GM18870 (cell line): ENCODE measurements around the gene MCC.

Experiments
- ATAC-seq: cut with Tn5 transposase; IDR thresholded peaks from one replicate; pipeline ENCODE4 v1.9.1; 2021; ENCODE audit warnings: moderate library complexity; ENCODE audit not compliant: unreplicated experiment

Gene MCC

DNA sequence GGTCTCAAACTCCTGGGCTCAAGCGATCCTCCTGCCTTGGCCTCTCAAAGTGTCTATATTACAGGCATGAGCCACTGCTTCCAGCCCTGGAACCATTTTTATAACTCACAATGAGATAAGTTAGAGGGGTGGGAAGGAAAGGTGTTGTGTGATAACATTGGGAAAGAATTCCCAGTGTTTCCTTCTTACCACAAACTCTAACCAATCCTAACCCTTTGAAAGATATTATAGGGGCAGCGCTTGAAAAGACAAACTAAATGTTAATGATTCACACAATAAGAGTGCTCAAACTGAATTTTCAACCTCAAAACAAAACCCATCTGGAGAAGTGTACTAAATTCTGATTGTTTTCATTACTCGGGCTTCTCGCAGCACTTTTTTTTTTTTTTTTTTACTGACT, 163.2 kb downstream of the MCC start:
- ATAC-seq = no peak

DNA sequence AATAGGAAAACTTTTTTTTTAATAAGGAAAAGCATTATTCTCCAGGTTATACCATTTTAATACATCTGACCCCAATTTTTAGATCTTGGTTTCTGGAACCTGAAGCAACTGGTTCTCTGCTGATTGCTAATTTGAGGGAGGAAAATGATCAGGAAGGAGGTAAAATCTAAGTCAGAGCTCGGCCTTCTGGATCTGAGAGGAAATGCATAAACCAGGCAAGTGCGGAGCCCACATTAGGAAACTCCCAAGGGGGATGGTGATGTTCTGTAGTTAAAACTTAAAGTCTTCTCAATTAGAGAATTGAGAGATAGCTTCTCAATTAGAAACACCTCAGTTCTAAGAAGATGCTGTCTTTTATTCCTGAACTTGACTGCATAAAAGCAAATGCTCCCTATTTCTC, 167.0 kb downstream of the MCC start:
- ATAC-seq = no peak

GRCh38 chr5:113320273-113320780, 167.9 kb downstream of the MCC start:
- peak; percentile 85 for ATAC-seq

- no peak for ATAC-seq
These were observed 168.8 kb downstream of the MCC start for GRCh38 chr5:113319256-113320053.

- ATAC-seq = no peak
These were observed 170.6 kb downstream of the MCC start for GRCh38 chr5:113317636-113318035.

DNA sequence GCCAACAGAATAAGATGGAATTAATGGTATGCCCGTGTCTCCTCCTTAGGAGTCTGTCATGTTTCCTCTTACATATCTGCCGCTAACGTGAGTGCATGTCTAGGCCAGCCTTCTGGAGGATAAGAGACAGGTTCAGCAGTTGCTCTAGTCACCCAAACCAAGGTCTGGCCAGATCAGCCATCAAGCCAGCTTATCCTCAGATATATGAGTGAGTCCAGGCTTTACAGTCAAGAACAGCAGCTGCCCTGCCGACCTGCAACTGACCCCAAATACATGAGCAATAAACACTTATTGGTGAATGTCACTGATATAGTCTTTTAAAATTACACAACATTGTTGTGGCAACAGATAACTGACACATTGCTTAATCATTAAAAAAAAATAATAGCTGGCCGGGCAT, 177.0 kb downstream of the MCC start:
- ATAC-seq = no peak

GRCh38 chr5:113302120-113302519, 186.1 kb downstream of the MCC start:
- ATAC-seq = no peak

DNA sequence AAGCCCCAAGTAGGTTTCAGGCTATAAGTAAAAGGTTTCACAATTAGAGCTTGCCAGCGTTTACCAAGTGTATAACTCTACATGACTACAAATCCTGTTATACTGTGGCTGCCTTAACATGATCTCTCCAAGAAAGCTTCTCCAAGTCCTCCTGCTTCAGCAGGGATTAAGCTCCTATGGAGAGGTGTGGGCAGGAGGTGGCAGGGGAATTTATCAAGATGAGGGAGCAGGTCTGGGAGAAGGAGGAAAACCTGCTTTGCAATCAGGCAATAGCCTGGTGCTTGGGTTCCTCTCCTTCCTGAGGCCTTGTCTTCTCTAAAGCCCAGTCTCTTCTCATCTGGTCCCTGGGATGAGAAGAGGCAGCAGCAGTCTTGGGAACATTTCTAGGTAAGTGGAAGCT, 188.7 kb downstream of the MCC start:
- ATAC-seq = no peak

GRCh38 chr5:113296676-113297075, 191.6 kb downstream of the MCC start:
- ATAC-seq = no peak

DNA sequence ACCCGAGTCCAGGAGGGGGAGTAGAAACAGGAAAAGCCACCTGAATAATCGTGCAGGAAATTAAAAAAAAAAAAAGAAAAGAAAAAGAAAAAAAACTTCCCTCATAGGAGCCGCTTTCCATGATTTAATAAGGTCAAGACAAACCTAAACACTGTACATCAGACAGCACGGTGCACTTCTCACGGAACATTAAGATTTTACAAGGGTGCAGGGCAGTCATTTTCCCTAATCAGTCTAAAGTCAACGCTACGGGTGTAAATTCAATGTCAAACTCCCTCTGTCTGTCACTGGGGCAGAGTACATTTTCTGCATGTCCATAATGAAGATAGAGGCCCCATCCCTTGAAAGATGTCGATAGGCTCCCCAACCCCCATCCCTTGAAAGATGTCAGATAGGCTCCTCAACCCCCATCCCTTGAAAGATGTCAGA, 193.1 kb downstream of the MCC start:
- no peak for ATAC-seq

DNA sequence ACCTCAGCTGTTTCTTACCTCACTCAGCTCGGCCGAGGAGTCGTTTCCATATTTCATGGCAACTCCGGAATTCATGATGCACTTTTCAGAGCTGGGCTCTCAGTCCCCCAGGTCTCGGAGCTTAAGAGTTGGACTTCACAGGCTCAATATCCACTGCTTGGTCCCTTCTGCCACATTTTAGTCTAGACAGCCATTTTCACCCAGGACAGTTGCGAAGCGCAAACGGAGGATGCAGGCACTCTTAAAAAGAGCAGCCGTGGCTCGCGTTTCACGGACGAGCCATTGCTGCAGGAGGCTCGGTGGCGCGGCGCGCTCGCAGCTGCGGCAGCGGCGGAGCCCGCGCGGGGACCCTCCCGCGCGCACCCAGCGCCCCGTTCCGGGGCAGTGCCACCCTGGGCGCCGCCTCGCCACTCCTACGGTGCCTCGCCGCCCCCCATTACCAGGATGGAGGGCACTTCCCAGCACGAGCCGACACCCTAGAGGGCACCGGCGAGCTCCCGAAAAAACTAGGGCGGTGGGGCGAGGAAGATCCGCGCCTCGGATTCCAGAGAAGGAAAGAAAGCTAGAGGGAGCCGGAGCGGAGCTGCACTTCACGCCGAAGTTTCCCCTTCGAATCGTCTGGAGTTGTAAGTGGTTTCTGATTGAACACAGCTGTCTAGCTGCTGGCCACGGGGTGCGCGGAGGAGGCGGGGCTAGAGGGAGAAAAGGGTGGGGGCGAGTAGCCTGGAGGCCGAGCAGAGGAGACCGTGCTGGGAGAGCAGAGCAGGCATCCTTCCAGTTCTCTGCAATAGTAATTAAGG, 193.7 kb downstream of the MCC start:
- peak; percentile 93 for ATAC-seq

DNA sequence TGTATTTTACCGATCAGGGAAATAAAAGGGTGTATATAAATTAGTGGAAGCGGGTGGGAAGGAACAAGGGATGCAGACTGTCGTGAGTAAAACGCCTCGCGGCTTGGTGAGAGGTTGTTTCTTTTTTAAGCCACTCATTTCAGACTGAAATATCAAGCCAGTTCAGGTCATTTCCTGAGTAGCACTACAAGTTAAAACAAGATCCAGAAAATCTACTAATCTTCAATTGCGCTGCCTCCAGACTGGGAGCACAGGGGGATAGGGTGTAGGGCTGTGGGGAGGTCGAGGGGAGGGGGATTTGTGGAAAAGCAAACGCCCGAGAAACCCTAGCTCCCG, 194.3 kb downstream of the MCC start:
- no peak for ATAC-seq

- ATAC-seq = no peak
These were observed 194.9 kb downstream of the MCC start for GRCh38 chr5:113293068-113293974.

GRCh38 chr5:113292462-113292861, 195.8 kb downstream of the MCC start:
- no peak for ATAC-seq

- no peak for ATAC-seq
These were observed 204.7 kb downstream of the MCC start for GRCh38 chr5:113283558-113283957.

DNA sequence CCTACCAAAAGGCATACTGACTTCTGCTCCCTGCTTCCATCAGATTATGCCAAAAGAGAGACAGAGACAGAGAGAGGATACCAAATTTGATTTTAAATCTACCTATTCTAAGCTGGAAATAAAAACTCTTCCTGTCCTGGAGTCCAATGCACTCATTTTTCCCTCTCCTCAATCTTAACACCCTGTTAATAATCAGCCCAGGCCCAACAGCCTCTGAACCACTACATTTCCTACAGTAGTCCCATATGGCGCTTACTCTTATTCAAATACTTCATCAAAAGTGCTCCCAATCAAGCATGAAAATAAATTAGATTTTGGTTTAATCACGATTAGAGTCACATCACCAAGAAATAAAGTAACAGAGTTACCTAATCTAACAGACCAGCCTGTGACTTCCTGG, 205.8 kb downstream of the MCC start:
- ATAC-seq = no peak

DNA sequence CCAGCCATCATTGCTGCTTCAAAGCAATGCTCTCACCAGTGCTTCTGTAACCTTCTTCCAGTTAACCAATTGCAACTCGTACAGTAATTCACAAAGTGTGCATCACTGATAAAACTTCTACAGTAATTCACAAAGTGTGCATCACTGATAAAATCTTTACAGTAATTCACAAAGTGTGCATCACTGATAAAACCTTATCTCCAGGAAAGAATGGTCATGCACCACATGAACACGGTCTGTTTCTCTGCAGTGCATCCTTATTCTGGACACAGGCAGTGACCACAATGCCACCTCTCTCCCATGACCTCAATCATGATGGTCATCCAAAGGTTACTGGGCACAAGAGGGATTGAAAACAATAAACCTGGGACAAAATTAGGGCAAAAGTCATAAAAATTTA, 207.1 kb downstream of the MCC start:
- ATAC-seq = no peak

DNA sequence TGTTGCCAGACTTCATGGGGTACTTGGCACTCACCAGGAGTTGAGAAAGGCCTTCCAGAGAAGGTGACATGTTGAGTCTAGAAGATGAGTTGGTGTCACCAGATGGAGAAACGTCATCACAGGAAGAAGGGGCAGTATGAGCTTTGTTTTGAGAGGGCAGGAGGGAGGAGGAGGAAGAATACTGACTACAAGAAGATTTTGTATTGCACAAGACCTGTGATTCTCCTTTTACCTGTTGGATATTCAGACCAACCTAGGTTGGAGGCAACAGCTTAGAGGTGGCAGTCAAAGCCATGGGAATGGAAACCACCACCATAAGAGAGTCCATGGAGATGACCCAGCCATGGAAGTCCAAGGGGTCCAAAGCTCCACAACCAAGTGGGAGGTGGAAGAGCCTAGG, 207.7 kb downstream of the MCC start:
- no peak for ATAC-seq

DNA sequence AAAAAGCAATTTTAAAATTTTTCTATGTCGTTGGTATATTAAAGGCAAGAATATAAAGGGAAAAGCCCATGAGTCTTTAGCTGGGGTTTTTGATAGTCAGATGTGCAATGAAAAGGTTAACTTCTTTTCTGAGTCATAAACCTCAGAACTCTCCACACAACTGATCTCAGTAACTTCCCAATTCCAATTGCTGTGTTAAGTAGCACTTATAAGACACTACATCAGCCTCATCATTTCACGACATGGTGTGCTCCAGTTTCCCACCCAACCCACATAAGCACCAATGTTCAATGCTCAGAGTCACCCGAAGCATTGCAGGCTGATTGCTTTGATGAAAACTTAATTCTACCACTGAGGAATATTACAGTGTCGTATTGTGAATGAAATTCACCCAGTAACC, 209.3 kb downstream of the MCC start:
- ATAC-seq = peak; percentile 37

- ATAC-seq = no peak
These were observed 211.8 kb downstream of the MCC start for GRCh38 chr5:113276493-113276892.

GRCh38 chr5:113276001-113276400, 212.3 kb downstream of the MCC start:
- no peak for ATAC-seq
